Hematopoietic multipotent progenitor cell treated with erythropoietin and hydrocortisone succinate and interleukin-3 and kit ligand, for 4 days (in vitro differentiated cells): ENCODE results near the gene TMEM97.

ENCODE experiments used
- DNase-seq: peaks from one replicate; pipeline ENCODE4 v3.0.0-alpha.2; 2015

The TMEM97 gene

GRCh38 chr17:28367641-28368305 is 48.8 kb downstream of the TMEM97 start:
- DNase-seq = no peak

GRCh38 chr17:28368306-28368831 is 49.4 kb downstream of the TMEM97 start:
- no peak for DNase-seq

- no peak for DNase-seq
Measured at GRCh38 chr17:28368915-28369683, 50.1 kb downstream of the TMEM97 start.

- no peak for DNase-seq
Measured at GRCh38 chr17:28369684-28370034, 50.7 kb downstream of the TMEM97 start.

GRCh38 chr17:28370035-28370743 is 51.2 kb downstream of the TMEM97 start, which contains the start of gene VTN:
VTN (minus strand) TSS chr17:28370307; CDS start chr17:28370203, 104 bp downstream.
- DNase-seq = peak; percentile 59

- DNase-seq = no peak
Measured at GRCh38 chr17:28370744-28371103, 51.7 kb downstream of the TMEM97 start.

- peak; percentile 86 for DNase-seq
Measured at GRCh38 chr17:28371245-28372202, 52.5 kb downstream of the TMEM97 start, which contains the start of gene SARM1. SARM1 (plus strand) TSS chr17:28371694; CDS start chr17:28372033, 339 bp downstream.

- peak; percentile 34 for DNase-seq
Measured at GRCh38 chr17:28372203-28372944, 53.4 kb downstream of the TMEM97 start.

- DNase-seq = no peak
Measured at GRCh38 chr17:28372945-28373274, 53.9 kb downstream of the TMEM97 start.
